ENCODE data around the gene TRIM22.

TRIM22 gene

GRCh38 chr11:5655474-5655873, 34.1 kb upstream of the TRIM22 start:
- no peak for TF ChIP-seq POLR2AphosphoS5 (IDR thresholded peaks at IDR 0.05; ENCODE audit: low read depth, low read length)
- no peak for TF ChIP-seq SIN3A (IDR thresholded peaks at IDR 0.05; ENCODE audit: borderline replicate concordance, insufficient read depth, low read length)
- no peak for TF ChIP-seq TAF1 (IDR thresholded peaks at IDR 0.05; ENCODE audit: borderline replicate concordance, insufficient read depth, low read length)
- no peak for TF ChIP-seq REST (IDR thresholded peaks at IDR 0.05; ENCODE audit: insufficient read depth in 1 of 2, low read depth in 2 of 2, low read length in 2 of 2)
- TF ChIP-seq FOXP2 (optimal IDR thresholded peaks at IDR 0.05; ENCODE audit: borderline replicate concordance, extremely low read depth, extremely low read length, insufficient read depth): no peak

GRCh38 chr11:5658318-5658717, 31.3 kb upstream of the TRIM22 start:
- no peak for TF ChIP-seq POLR2AphosphoS5 (IDR thresholded peaks at IDR 0.05; ENCODE audit: low read depth, low read length)
- no peak for TF ChIP-seq REST (IDR thresholded peaks at IDR 0.05; ENCODE audit: insufficient read depth in 1 of 2, low read depth in 2 of 2, low read length in 2 of 2)
- TF ChIP-seq FOXP2 (optimal IDR thresholded peaks at IDR 0.05; ENCODE audit: borderline replicate concordance, extremely low read depth, extremely low read length, insufficient read depth): no peak
- TF ChIP-seq SIN3A (IDR thresholded peaks at IDR 0.05; ENCODE audit: borderline replicate concordance, insufficient read depth, low read length): no peak
- no peak for TF ChIP-seq TAF1 (IDR thresholded peaks at IDR 0.05; ENCODE audit: borderline replicate concordance, insufficient read depth, low read length)

- TF ChIP-seq REST (IDR thresholded peaks at IDR 0.05; ENCODE audit: insufficient read depth in 1 of 2, low read depth in 2 of 2, low read length in 2 of 2): no peak
- no peak for TF ChIP-seq POLR2AphosphoS5 (IDR thresholded peaks at IDR 0.05; ENCODE audit: low read depth, low read length)
- no peak for TF ChIP-seq TAF1 (IDR thresholded peaks at IDR 0.05; ENCODE audit: borderline replicate concordance, insufficient read depth, low read length)
- no peak for TF ChIP-seq FOXP2 (optimal IDR thresholded peaks at IDR 0.05; ENCODE audit: borderline replicate concordance, extremely low read depth, extremely low read length, insufficient read depth)
- no peak for TF ChIP-seq SIN3A (IDR thresholded peaks at IDR 0.05; ENCODE audit: borderline replicate concordance, insufficient read depth, low read length)
Measured at GRCh38 chr11:5663511-5663910, 26.1 kb upstream of the TRIM22 start.

GRCh38 chr11:5665051-5665570, 24.5 kb upstream of the TRIM22 start:
- TF ChIP-seq SIN3A (IDR thresholded peaks at IDR 0.05; ENCODE audit: borderline replicate concordance, insufficient read depth, low read length): no peak
- no peak for TF ChIP-seq POLR2AphosphoS5 (IDR thresholded peaks at IDR 0.05; ENCODE audit: low read depth, low read length)
- no peak for TF ChIP-seq REST (IDR thresholded peaks at IDR 0.05; ENCODE audit: insufficient read depth in 1 of 2, low read depth in 2 of 2, low read length in 2 of 2)
- no peak for TF ChIP-seq TAF1 (IDR thresholded peaks at IDR 0.05; ENCODE audit: borderline replicate concordance, insufficient read depth, low read length)
- TF ChIP-seq FOXP2 (optimal IDR thresholded peaks at IDR 0.05; ENCODE audit: borderline replicate concordance, extremely low read depth, extremely low read length, insufficient read depth): no peak
